PC-3 (cell line): ENCODE data around the gene SAMD11.

Experiments used
- EZH2 ChIP-seq: fragments of 300-600 bp; sonication (generic); IDR thresholded peaks from one replicate; pipeline ENCODE4 v1.6.1; 2017; ENCODE audit warnings: antibody characterized with exemption, mild to moderate bottlenecking, low read length; ENCODE audit not compliant: unreplicated experiment
- EZH2phosphoT487 ChIP-seq: fragments of 300-600 bp; sonication (generic); IDR thresholded peaks from 2 replicates; pipeline ENCODE4 v1.6.1; 2018; ENCODE audit warnings: mild to moderate bottlenecking, antibody characterized with exemption, low read length, borderline replicate concordance
- TF ChIP-seq, protein P1 (sequence below): fragments of 300-600 bp; sonication (generic); conservative IDR thresholded peaks from 2 replicates; pipeline ENCODE4 v1.5.1; 2017; ENCODE audit warnings: antibody characterized with exemption, low read depth, mild to moderate bottlenecking, low read length

- TF ChIP-seq, protein P1, sequence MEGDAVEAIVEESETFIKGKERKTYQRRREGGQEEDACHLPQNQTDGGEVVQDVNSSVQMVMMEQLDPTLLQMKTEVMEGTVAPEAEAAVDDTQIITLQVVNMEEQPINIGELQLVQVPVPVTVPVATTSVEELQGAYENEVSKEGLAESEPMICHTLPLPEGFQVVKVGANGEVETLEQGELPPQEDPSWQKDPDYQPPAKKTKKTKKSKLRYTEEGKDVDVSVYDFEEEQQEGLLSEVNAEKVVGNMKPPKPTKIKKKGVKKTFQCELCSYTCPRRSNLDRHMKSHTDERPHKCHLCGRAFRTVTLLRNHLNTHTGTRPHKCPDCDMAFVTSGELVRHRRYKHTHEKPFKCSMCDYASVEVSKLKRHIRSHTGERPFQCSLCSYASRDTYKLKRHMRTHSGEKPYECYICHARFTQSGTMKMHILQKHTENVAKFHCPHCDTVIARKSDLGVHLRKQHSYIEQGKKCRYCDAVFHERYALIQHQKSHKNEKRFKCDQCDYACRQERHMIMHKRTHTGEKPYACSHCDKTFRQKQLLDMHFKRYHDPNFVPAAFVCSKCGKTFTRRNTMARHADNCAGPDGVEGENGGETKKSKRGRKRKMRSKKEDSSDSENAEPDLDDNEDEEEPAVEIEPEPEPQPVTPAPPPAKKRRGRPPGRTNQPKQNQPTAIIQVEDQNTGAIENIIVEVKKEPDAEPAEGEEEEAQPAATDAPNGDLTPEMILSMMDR, result no peak
- TF ChIP-seq EZH2, result no peak
- no peak for TF ChIP-seq EZH2phosphoT487
Measured at GRCh38 chr1:941015-941587, 17.4 kb downstream of the SAMD11 start.
